Measurements from ENCODE around the gene ACR.

DNA sequence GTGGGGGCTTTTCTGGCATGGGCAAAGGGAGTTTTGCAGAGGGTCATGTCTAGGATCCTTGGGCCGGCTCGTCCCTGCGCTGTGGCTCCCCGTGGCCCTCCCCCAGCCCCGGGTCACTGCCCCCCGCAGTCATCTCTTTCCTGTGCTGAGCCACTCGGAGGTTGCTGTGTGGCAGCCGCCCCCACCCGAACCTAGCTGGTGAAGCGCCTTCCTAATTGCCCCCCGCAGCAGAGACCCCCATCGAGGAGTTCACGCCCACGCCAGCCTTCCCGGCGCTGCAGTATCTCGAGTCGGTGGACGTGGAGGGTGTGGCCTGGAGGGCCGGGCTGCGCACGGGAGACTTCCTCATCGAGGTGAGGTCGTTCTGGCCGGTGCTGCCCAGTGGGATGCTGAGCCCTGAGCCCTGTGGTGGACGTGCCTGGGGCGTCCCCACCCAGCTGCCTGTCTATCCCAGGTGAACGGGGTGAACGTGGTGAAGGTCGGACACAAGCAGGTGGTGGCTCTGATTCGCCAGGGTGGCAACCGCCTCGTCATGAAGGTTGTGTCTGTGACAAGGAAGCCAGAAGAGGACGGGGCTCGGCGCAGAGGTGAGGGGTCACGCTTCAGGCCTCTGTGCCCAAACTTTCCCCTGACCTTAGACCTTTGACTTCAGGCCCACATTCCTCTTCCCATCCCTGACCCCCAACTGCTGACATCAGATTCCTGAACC lies 33.3 kb upstream of the ACR start:
- no peak for TF ChIP-seq CTCF (IDR thresholded peaks at IDR 0.05; ENCODE audit: insufficient read depth, low read length, poor library complexity, severe bottlenecking)
- TF ChIP-seq EZH2phosphoT487 (conservative IDR thresholded peaks at IDR 0.05; ENCODE audit: low read length) = no peak
